ENCODE results near the gene ZNF292. TPM values are rescaled to one million over a fixed set of nuclear protein-coding genes. Genes with fewer than 3 reads are reported as not detected.

ZNF292 gene
- polyA plus RNA-seq, 1 of the 3 experiments (the other 2 are of a cell fraction): 3.2 TPM

DNA sequence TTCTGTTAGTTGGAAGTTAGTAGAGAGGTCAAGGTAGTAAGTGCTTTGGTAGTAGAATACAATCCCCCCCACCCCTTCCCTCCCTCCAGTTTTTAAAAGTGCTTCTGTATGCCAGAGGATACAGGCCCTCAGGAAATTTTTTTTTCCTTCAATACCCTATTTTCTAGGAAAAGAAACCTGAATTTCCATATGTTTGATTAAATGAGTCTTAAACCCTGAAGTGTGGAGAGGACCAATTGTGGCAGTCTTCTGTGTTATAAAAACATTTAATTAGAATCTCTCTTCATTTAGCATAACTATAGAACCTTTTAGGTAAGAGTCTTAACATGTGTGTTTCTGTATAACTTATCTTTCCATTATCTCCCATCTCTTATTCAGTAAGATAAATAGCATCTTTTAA is 59.5 kb downstream of the ZNF292 start:
- Histone ChIP-seq H3K36me3 (replicated peaks in 1 of 2; ENCODE audit: control insufficient read depth in 1 of 2, insufficient read depth in 2 of 2, low read length in 1 of 2) (peaks cover 33 to 43% of the 10 kb centered on the region in 2 experiments), H3K79me2 (ENCODE audit: insufficient read depth) (peaks cover 49% of the 10 kb centered on the region), H3K9ac (no peak overlapping the region), H3K4me2 (no peak overlapping the region), H3K4me3 (ENCODE audit: low read depth in 2 of 2, low read length in 1 of 2) (no peak overlapping the region), H4K20me1 (ENCODE audit: insufficient read depth) (peaks cover 48% of the 10 kb centered on the region), H3K27ac (ENCODE audit: low read depth in 2 of 2, low read length in 1 of 2) (no peak overlapping the region; a peak in 1 of 4 replicates), H3K27me3 (ENCODE audit: insufficient read depth) (no peaks in the 10 kb centered on the region), H3K4me1 (ENCODE audit: control insufficient read depth in 1 of 2, insufficient read depth in 2 of 2, low read depth in 1 of 2, low read length in 1 of 2) (peaks cover 0 to 6% of the 10 kb centered on the region in 2 experiments; a peak in 1 of 4 replicates), H2AFZ (ENCODE audit: low read depth) (no peak overlapping the region), H3K9me3 (no peaks in the 10 kb centered on the region), H3K9me2 (no peaks in the 10 kb centered on the region), H3F3A (replicated peaks; ENCODE audit: insufficient read depth) (no peaks in the 10 kb centered on the region)
- CTCF ChIA-PET: interaction anchor here (0.9 to 1.2 kb wide), 2 partner anchors 11 to 28 kb away, joined by 3 read pairs; no protein-coding TSS in a partner anchor
- POLR2A ChIA-PET: no interaction called here
- no peak for DNase-seq
- no peak for TF ChIP-seq TEAD4 (IDR thresholded peaks at IDR 0.05; ENCODE audit: borderline replicate concordance, insufficient read depth)
- TF ChIP-seq ZBTB33 (IDR thresholded peaks at IDR 0.05; ENCODE audit: borderline replicate concordance, low read depth): no peak
- no peak for TF ChIP-seq ELF1 (IDR thresholded peaks at IDR 0.05)
- no peak for TF ChIP-seq SMC3 (IDR thresholded peaks at IDR 0.05; ENCODE audit: low read depth, low read length)
- TF ChIP-seq, protein P1, sequence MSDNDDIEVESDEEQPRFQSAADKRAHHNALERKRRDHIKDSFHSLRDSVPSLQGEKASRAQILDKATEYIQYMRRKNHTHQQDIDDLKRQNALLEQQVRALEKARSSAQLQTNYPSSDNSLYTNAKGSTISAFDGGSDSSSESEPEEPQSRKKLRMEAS (IDR thresholded peaks at IDR 0.05; ENCODE audit: low read depth): no peak
- TF ChIP-seq SIN3A (IDR thresholded peaks at IDR 0.05; ENCODE audit: borderline replicate concordance, low read depth, low read length): no peak
- TF ChIP-seq MEF2A (IDR thresholded peaks at IDR 0.05; ENCODE audit: borderline replicate concordance, low read depth): no peak
- no peak for TF ChIP-seq GABPA (IDR thresholded peaks at IDR 0.05; ENCODE audit: low read depth)
- TF ChIP-seq TCF12 (IDR thresholded peaks at IDR 0.05): no peak
- TF ChIP-seq CHD2 (IDR thresholded peaks at IDR 0.05; ENCODE audit: low read length, partially characterized antibody): no peak
- TF ChIP-seq EP300 (IDR thresholded peaks at IDR 0.05; ENCODE audit: borderline replicate concordance in 1 of 2, low read depth in 1 of 2, low read length in 1 of 2): no peak
- TF ChIP-seq USF1 (IDR thresholded peaks at IDR 0.05; ENCODE audit: borderline replicate concordance, low read depth): no peak
- no peak for TF ChIP-seq NRF1 (IDR thresholded peaks at IDR 0.05; ENCODE audit: low read depth, low read length)
- no peak for TF ChIP-seq NFIC (IDR thresholded peaks at IDR 0.05; ENCODE audit: borderline replicate concordance)

DNA sequence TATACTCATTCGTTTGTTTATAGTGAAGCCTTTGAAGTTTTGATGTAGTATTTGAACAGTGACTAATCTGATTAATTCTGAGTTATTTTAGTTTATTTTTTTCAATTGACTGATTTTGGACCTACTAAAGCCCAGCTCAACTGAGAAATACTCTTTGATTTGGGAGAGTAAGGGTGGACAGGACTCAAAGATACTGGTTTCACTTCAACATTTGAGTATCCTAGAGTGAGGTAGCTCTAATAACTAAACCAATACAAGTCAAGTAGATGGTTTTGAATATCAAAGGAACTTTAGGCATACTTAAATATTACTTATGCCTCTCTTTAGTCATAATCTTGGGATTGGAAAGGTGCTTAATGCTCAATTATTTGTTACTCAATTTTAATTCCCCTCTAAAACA is 65.6 kb downstream of the ZNF292 start:
- no peak overlapping the region for H3K27ac ChIP-seq (ENCODE audit: low read depth in 2 of 2, low read length in 1 of 2)
- H3K9me3 ChIP-seq: no peaks in the 10 kb centered on the region
- H3K4me1 ChIP-seq (ENCODE audit: control insufficient read depth in 1 of 2, insufficient read depth in 2 of 2, low read depth in 1 of 2, low read length in 1 of 2): no peaks in the 10 kb centered on the region
- H4K20me1 ChIP-seq (ENCODE audit: insufficient read depth): no peaks in the 10 kb centered on the region
- no peak for TF ChIP-seq FOXM1 (IDR thresholded peaks at IDR 0.05; ENCODE audit: low read depth)
- TF ChIP-seq, protein P2, sequence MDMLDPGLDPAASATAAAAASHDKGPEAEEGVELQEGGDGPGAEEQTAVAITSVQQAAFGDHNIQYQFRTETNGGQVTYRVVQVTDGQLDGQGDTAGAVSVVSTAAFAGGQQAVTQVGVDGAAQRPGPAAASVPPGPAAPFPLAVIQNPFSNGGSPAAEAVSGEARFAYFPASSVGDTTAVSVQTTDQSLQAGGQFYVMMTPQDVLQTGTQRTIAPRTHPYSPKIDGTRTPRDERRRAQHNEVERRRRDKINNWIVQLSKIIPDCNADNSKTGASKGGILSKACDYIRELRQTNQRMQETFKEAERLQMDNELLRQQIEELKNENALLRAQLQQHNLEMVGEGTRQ (IDR thresholded peaks at IDR 0.05; ENCODE audit: borderline replicate concordance, low read depth, low read length): no peak
- TF ChIP-seq JUND (IDR thresholded peaks at IDR 0.05): no peak
- TF ChIP-seq GATA2 (CRISPR knock-in tag; IDR thresholded peaks at IDR 0.05): no peak
- TF ChIP-seq ZBTB33 (IDR thresholded peaks at IDR 0.05; ENCODE audit: borderline replicate concordance, low read depth): no peak
- TF ChIP-seq YY1 (IDR thresholded peaks at IDR 0.05; ENCODE audit: low read depth): no peak
- no peak for TF ChIP-seq TEAD4 (IDR thresholded peaks at IDR 0.05; ENCODE audit: borderline replicate concordance, insufficient read depth)
- TF ChIP-seq NFIC (IDR thresholded peaks at IDR 0.05; ENCODE audit: borderline replicate concordance): no peak
- TF ChIP-seq SIN3A (IDR thresholded peaks at IDR 0.05; ENCODE audit: borderline replicate concordance, low read depth, low read length): no peak
- no peak for TF ChIP-seq CHD2 (IDR thresholded peaks at IDR 0.05; ENCODE audit: low read length, partially characterized antibody)
- no peak for TF ChIP-seq GABPA (IDR thresholded peaks at IDR 0.05; ENCODE audit: low read depth)
- no peak for TF ChIP-seq MXI1 (IDR thresholded peaks at IDR 0.05; ENCODE audit: low read depth, low read length)
- TF ChIP-seq TCF12 (IDR thresholded peaks at IDR 0.05): no peak
- no peak for TF ChIP-seq POLR2AphosphoS5 (IDR thresholded peaks at IDR 0.05; ENCODE audit: low read depth, low read length)
- H2AFZ ChIP-seq (ENCODE audit: low read depth): no peak overlapping the region
- no peak overlapping the region for H3K4me3 ChIP-seq (ENCODE audit: low read depth in 2 of 2, low read length in 1 of 2)
- no peaks in the 10 kb centered on the region for H3K9me2 ChIP-seq
- H3K9ac ChIP-seq: no peak overlapping the region
- no peak overlapping the region for H3K4me2 ChIP-seq
- peaks cover 10% of the 10 kb centered on the region for H3K79me2 ChIP-seq (ENCODE audit: insufficient read depth)
- POLR2A ChIA-PET: no interaction called here
- H3F3A ChIP-seq (replicated peaks; ENCODE audit: insufficient read depth): peaks cover 8% of the 10 kb centered on the region
- peaks cover 77 to 85% of the 10 kb centered on the region in 2 experiments for H3K36me3 ChIP-seq (replicated peaks in 1 of 2; ENCODE audit: control insufficient read depth in 1 of 2, insufficient read depth in 2 of 2, low read length in 1 of 2)
- H3K27me3 ChIP-seq (ENCODE audit: insufficient read depth): no peaks in the 10 kb centered on the region
- WGBS (ENCODE audit: low lambda C conversion rate): 90% methylated on average over 1 of the region's 1 CpG
- DNase-seq: no peak
- CTCF ChIA-PET: no interaction called here

Data from SK-N-SH (cell line).